HepG2 (cell line): ENCODE measurements around the gene TIRAP. TPM values are rescaled to one million over a fixed set of nuclear protein-coding genes. Genes with fewer than 3 reads are reported as not detected.

ENCODE experiments used
- MAFK ChIP-seq, 2 experiments: IDR thresholded peaks in 1 of 2; conservative IDR thresholded peaks in 1 of 2; 2 replicates each; pipeline ENCODE4 v1.6.1; 2011; ENCODE audit warnings: improper control_type of control experiment in 2 of 2, low read length in 2 of 2
- PRDM15 ChIP-seq: sonication (generic); formaldehyde crosslinking; IDR thresholded peaks from 2 replicates; pipeline ENCODE4 v1.4.0; 2020; ENCODE audit warnings: missing genetic modification reagents
- RERE ChIP-seq: IDR thresholded peaks from 2 replicates; pipeline ENCODE4 v1.6.1; 2016; ENCODE audit warnings: low read depth, missing genetic modification reagents, missing compliant biosample characterization
- TGIF2 ChIP-seq: IDR thresholded peaks from 2 replicates; pipeline ENCODE4 v1.6.1; 2016; ENCODE audit warnings: control low read depth, missing compliant biosample characterization
- ZBTB49 ChIP-seq: sonication (generic); formaldehyde crosslinking; IDR thresholded peaks from 2 replicates; pipeline ENCODE4 v1.4.0; 2020; ENCODE audit warnings: missing genetic modification reagents, borderline replicate concordance
- ZNF121 ChIP-seq: sonication (generic); formaldehyde crosslinking; IDR thresholded peaks from 2 replicates; pipeline ENCODE4 v1.5.0; 2020; ENCODE audit warnings: mild to moderate bottlenecking, missing genetic modification reagents
- ZNF276 ChIP-seq: sonication (generic); formaldehyde crosslinking; IDR thresholded peaks from 2 replicates; pipeline ENCODE4 v1.4.0; 2020; ENCODE audit warnings: mild to moderate bottlenecking, low read depth, missing genetic modification reagents
- ZNF331 ChIP-seq: sonication (generic); formaldehyde crosslinking; IDR thresholded peaks from 2 replicates; pipeline ENCODE4 v1.4.0; 2020; ENCODE audit warnings: missing genetic modification reagents
- ZNF550 ChIP-seq: sonication (generic); formaldehyde crosslinking; IDR thresholded peaks from 2 replicates; pipeline ENCODE4 v1.4.0; 2020; ENCODE audit warnings: mild to moderate bottlenecking, missing genetic modification reagents, borderline replicate concordance
- ZNF7 ChIP-seq: IDR thresholded peaks from 2 replicates; pipeline ENCODE4 v1.6.1; 2016; ENCODE audit warnings: missing biosample characterization, missing genetic modification reagents
- ZXDC ChIP-seq: sonication (generic); formaldehyde crosslinking; IDR thresholded peaks from 2 replicates; pipeline ENCODE4 v1.5.0; 2020; ENCODE audit warnings: mild to moderate bottlenecking, missing genetic modification reagents
- polyA plus RNA-seq, 8 experiments: library from polyadenylated mRNA; depleted of rRNA in 3 of 8; stranded (reverse) in 7 of 8; unstranded in 1 of 8; fragments of >200 nt; fragmentation: Illumina TruSeq in 4 of 8; extraction: Trizol in 4 of 8; gene quantifications; 2 replicates each; pipeline versions ENCODE4 v1.2.1 to v1.2.3, GENCODE V29; 2011 to 2016; ENCODE audit warnings: low read depth in 4 of 8, missing spikeins in 1 of 8, mixed read lengths in 1 of 8; ENCODE audit not compliant: insufficient read depth in 1 of 8
- total RNA-seq, 5 experiments: library from RNA; depleted of rRNA; stranded (reverse); fragments of >200 nt; fragmentation: Illumina TruSeq; extraction: Trizol; gene quantifications; 2 replicates each; pipeline ENCODE4 v1.2.3, GENCODE V29; 2016; ENCODE audit warnings: low read depth in 1 of 5

Gene TIRAP
- total and polyA plus RNA-seq, 2 of the 13 experiments (the other 11 are each of a cell fraction or from before 2014, with no cell fraction given) = 5.4 to 5.7 TPM

GRCh38 chr11:126303623-126304456 lies 20.9 kb downstream of the TIRAP start, which contains the start of gene DCPS (continued):
- peak; percentile 93 for TF ChIP-seq ZNF276
- TF ChIP-seq PRDM15 (CRISPR knock-in tag) = peak; percentile 55; the same call in 1 of the 2 replicates
- TF ChIP-seq RERE (CRISPR knock-in tag) = no peak
- TF ChIP-seq ZNF7 (CRISPR knock-in tag) = peak; percentile 67
- TF ChIP-seq ZNF331 (CRISPR knock-in tag) = peak; percentile 81
- 0 out of 2 replicates have a peak, but pooled peaks have one; percentile 22 for TF ChIP-seq TGIF2 (CRISPR knock-in tag)
- no peak for TF ChIP-seq ZBTB49
- TF ChIP-seq ZNF550 (CRISPR knock-in tag) = 0 out of 2 replicates have a peak, but pooled peaks have one; percentile 77
- TF ChIP-seq ZNF121 (CRISPR knock-in tag) = no peak
- no peak for TF ChIP-seq MAFK (conservative IDR thresholded peaks at IDR 0.05 in 1 of 2, IDR thresholded peaks at IDR 0.05 in 1 of 2; ENCODE audit: low read length in 2 of 2)
- no peak for TF ChIP-seq ZXDC
